Neural crest cell (in vitro differentiated cells): ENCODE data around the gene MS4A10. TPM values are rescaled to one million over a fixed set of nuclear protein-coding genes. Genes with fewer than 3 reads are reported as not detected.

Source experiments
- DNase-seq: peaks from one replicate; pipeline ENCODE4 v3.0.0; 2021; ENCODE audit warnings: low read depth, mixed read lengths, low spot score
- H3K27ac Mint-ChIP-seq: one replicate; pipeline ENCODE4 v1.8.0; 2021; ENCODE audit warnings: mild to moderate bottlenecking, mixed read lengths; ENCODE audit not compliant: unreplicated experiment
- H3K27me3 Mint-ChIP-seq: 2 replicates; pipeline ENCODE4 v1.8.0; 2021; ENCODE audit warnings: low read depth, mild to moderate bottlenecking, mixed read lengths
- H3K36me3 Mint-ChIP-seq: 2 replicates; pipeline ENCODE4 v1.8.0; 2021; ENCODE audit warnings: low read depth, mild to moderate bottlenecking, mixed read lengths
- H3K4me1 Mint-ChIP-seq: 2 replicates; pipeline ENCODE4 v1.8.0; 2021; ENCODE audit warnings: mixed read lengths
- H3K4me3 Mint-ChIP-seq: one replicate; pipeline ENCODE4 v1.8.0; 2021; ENCODE audit warnings: mild to moderate bottlenecking, mixed read lengths
- H3K9me3 Mint-ChIP-seq: 2 replicates; pipeline ENCODE4 v1.8.0; 2021; ENCODE audit warnings: mixed read lengths
- CTCF ChIP-seq: fragments of 200-600 bp; sonication (generic); conservative IDR thresholded peaks from 2 replicates; pipeline ENCODE4 v1.5.0; 2021; ENCODE audit warnings: antibody characterized with exemption, mild to moderate bottlenecking
- long read RNA-seq: library from polyadenylated mRNA; unstranded; transcript quantifications from one replicate; pipeline ENCODE4 v2.0.0, GENCODE V29; 2020
- total RNA-seq: library from RNA; stranded (reverse); gene quantifications from 2 replicates; pipeline ENCODE4 v1.2.1, GENCODE V29; 2021

Gene MS4A10
- total RNA-seq = not detected in 2 replicates
- long read RNA-seq = 0 reads

- Mint-ChIP-seq H3K4me3 (no peak within 1 kb of the TSS), H3K27ac (peak within 1 kb of the TSS; percentile 40), H3K36me3 (no peaks in the 10 kb centered on the region), H3K27me3 (no peaks in the 10 kb centered on the region), H3K9me3 (no peaks in the 10 kb centered on the region), H3K4me1 (no peaks in the 10 kb centered on the region)
- TF ChIP-seq CTCF = no peak
- DNase-seq = no peak
These were observed at the start of gene MS4A10 for GRCh38 chr11:60785136-60785535. MS4A10 (plus strand) TSS chr11:60785333; CDS start chr11:60790336, 5,003 bp downstream.

GRCh38 chr11:60739114-60739513 lies 46.0 kb upstream of the MS4A10 start:
- Mint-ChIP-seq H3K9me3 (peaks cover 18% of the 10 kb centered on the region), H3K4me1 (no peaks in the 10 kb centered on the region), H3K27me3 (peaks cover 5% of the 10 kb centered on the region), H3K36me3 (peaks cover 4% of the 10 kb centered on the region), H3K27ac (no peak overlapping the region), H3K4me3 (no peak overlapping the region)
- TF ChIP-seq CTCF = peak; percentile 30
- no peak for DNase-seq

GRCh38 chr11:60740573-60740972 lies 44.6 kb upstream of the MS4A10 start:
- no peak for DNase-seq
- no peaks in the 10 kb centered on the region for H3K4me1 Mint-ChIP-seq
- TF ChIP-seq CTCF = no peak
- H3K27ac Mint-ChIP-seq = no peak overlapping the region
- H3K36me3 Mint-ChIP-seq = peaks cover 4% of the 10 kb centered on the region
- peaks cover 18% of the 10 kb centered on the region for H3K9me3 Mint-ChIP-seq
- peaks cover 5% of the 10 kb centered on the region for H3K27me3 Mint-ChIP-seq
- H3K4me3 Mint-ChIP-seq = no peak overlapping the region

GRCh38 chr11:60741421-60741820 lies 43.7 kb upstream of the MS4A10 start:
- no peaks in the 10 kb centered on the region for H3K4me1 Mint-ChIP-seq
- peaks cover 18% of the 10 kb centered on the region for H3K9me3 Mint-ChIP-seq
- peaks cover 7% of the 10 kb centered on the region for H3K27me3 Mint-ChIP-seq
- no peak overlapping the region for H3K4me3 Mint-ChIP-seq
- TF ChIP-seq CTCF = no peak
- DNase-seq = no peak
- H3K27ac Mint-ChIP-seq = no peak overlapping the region
- H3K36me3 Mint-ChIP-seq = peaks cover 4% of the 10 kb centered on the region

- no peak overlapping the region for H3K27ac Mint-ChIP-seq
- H3K4me3 Mint-ChIP-seq = no peak overlapping the region
- H3K36me3 Mint-ChIP-seq = peaks cover 4% of the 10 kb centered on the region
- H3K9me3 Mint-ChIP-seq = peaks cover 23% of the 10 kb centered on the region
- peaks cover 7% of the 10 kb centered on the region for H3K27me3 Mint-ChIP-seq
- TF ChIP-seq CTCF = no peak
- DNase-seq = no peak
- no peaks in the 10 kb centered on the region for H3K4me1 Mint-ChIP-seq
These were observed 42.1 kb upstream of the MS4A10 start for GRCh38 chr11:60743058-60743457.

GRCh38 chr11:60744114-60744513 lies 41.0 kb upstream of the MS4A10 start:
- TF ChIP-seq CTCF = no peak
- Mint-ChIP-seq H3K36me3 (peaks cover 4% of the 10 kb centered on the region), H3K27ac (no peak overlapping the region), H3K4me3 (no peak overlapping the region), H3K27me3 (peaks cover 4% of the 10 kb centered on the region), H3K9me3 (peaks cover 23% of the 10 kb centered on the region), H3K4me1 (no peaks in the 10 kb centered on the region)
- no peak for DNase-seq
